HepG2 (cell line): ENCODE data around the gene NXN.

Experiments used
- POLR2A ChIP-seq, 2 experiments: IDR thresholded peaks; 2 replicates each; pipeline ENCODE4 v1.6.1; 2011; ENCODE audit warnings: low read depth in 2 of 2, low read length in 2 of 2, mild to moderate bottlenecking in 1 of 2, moderate library complexity in 1 of 2; ENCODE audit not compliant: insufficient read depth in 1 of 2
- TF ChIP-seq, protein P1 (sequence below): sonication (generic); formaldehyde crosslinking; IDR thresholded peaks from 2 replicates; pipeline ENCODE4 v1.5.0; 2020; ENCODE audit warnings: mild to moderate bottlenecking, missing genetic modification reagents, moderate library complexity
- TF ChIP-seq, protein P2 (sequence below): sonication (generic); formaldehyde crosslinking; IDR thresholded peaks from 2 replicates; pipeline ENCODE4 v1.5.1; 2020; ENCODE audit warnings: mild to moderate bottlenecking, missing genetic modification reagents, borderline replicate concordance
- TF ChIP-seq, protein P3 (sequence below): sonication (generic); formaldehyde crosslinking; IDR thresholded peaks from 2 replicates; pipeline ENCODE4 v1.4.0; 2020; ENCODE audit warnings: low read depth, missing genetic modification reagents
- TF ChIP-seq, protein P4 (sequence below), 2 experiments: sonication (generic) in 1 of 2; formaldehyde crosslinking in 1 of 2; IDR thresholded peaks; 2 replicates each; pipeline versions ENCODE4 v1.5.1 to v1.6.1; 2011 to 2020; ENCODE audit warnings: borderline replicate concordance in 1 of 2, low read depth in 1 of 2, low read length in 1 of 2, mild to moderate bottlenecking in 1 of 2, missing genetic modification reagents in 1 of 2, moderate library complexity in 1 of 2
- TF ChIP-seq, protein P5 (sequence below): sonication (generic); formaldehyde crosslinking; IDR thresholded peaks from 2 replicates; pipeline ENCODE4 v1.4.0; 2020; ENCODE audit warnings: low read depth, mild to moderate bottlenecking, missing genetic modification reagents

GRCh38 chr17:1019451-1019850 lies 39.9 kb upstream of the NXN start:
- TF ChIP-seq, protein P1, sequence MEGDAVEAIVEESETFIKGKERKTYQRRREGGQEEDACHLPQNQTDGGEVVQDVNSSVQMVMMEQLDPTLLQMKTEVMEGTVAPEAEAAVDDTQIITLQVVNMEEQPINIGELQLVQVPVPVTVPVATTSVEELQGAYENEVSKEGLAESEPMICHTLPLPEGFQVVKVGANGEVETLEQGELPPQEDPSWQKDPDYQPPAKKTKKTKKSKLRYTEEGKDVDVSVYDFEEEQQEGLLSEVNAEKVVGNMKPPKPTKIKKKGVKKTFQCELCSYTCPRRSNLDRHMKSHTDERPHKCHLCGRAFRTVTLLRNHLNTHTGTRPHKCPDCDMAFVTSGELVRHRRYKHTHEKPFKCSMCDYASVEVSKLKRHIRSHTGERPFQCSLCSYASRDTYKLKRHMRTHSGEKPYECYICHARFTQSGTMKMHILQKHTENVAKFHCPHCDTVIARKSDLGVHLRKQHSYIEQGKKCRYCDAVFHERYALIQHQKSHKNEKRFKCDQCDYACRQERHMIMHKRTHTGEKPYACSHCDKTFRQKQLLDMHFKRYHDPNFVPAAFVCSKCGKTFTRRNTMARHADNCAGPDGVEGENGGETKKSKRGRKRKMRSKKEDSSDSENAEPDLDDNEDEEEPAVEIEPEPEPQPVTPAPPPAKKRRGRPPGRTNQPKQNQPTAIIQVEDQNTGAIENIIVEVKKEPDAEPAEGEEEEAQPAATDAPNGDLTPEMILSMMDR, result no peak
- TF ChIP-seq POLR2A (IDR thresholded peaks at IDR 0.05; ENCODE audit: insufficient read depth in 1 of 2, low read depth in 2 of 2, low read length in 2 of 2), result no peak
- TF ChIP-seq, protein P2, sequence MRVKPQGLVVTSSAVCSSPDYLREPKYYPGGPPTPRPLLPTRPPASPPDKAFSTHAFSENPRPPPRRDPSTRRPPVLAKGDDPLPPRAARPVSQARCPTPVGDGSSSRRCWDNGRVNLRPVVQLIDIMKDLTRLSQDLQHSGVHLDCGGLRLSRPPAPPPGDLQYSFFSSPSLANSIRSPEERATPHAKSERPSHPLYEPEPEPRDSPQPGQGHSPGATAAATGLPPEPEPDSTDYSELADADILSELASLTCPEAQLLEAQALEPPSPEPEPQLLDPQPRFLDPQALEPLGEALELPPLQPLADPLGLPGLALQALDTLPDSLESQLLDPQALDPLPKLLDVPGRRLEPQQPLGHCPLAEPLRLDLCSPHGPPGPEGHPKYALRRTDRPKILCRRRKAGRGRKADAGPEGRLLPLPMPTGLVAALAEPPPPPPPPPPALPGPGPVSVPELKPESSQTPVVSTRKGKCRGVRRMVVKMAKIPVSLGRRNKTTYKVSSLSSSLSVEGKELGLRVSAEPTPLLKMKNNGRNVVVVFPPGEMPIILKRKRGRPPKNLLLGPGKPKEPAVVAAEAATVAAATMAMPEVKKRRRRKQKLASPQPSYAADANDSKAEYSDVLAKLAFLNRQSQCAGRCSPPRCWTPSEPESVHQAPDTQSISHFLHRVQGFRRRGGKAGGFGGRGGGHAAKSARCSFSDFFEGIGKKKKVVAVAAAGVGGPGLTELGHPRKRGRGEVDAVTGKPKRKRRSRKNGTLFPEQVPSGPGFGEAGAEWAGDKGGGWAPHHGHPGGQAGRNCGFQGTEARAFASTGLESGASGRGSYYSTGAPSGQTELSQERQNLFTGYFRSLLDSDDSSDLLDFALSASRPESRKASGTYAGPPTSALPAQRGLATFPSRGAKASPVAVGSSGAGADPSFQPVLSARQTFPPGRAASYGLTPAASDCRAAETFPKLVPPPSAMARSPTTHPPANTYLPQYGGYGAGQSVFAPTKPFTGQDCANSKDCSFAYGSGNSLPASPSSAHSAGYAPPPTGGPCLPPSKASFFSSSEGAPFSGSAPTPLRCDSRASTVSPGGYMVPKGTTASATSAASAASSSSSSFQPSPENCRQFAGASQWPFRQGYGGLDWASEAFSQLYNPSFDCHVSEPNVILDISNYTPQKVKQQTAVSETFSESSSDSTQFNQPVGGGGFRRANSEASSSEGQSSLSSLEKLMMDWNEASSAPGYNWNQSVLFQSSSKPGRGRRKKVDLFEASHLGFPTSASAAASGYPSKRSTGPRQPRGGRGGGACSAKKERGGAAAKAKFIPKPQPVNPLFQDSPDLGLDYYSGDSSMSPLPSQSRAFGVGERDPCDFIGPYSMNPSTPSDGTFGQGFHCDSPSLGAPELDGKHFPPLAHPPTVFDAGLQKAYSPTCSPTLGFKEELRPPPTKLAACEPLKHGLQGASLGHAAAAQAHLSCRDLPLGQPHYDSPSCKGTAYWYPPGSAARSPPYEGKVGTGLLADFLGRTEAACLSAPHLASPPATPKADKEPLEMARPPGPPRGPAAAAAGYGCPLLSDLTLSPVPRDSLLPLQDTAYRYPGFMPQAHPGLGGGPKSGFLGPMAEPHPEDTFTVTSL (CRISPR knock-in tag), result no peak
- TF ChIP-seq, protein P3, sequence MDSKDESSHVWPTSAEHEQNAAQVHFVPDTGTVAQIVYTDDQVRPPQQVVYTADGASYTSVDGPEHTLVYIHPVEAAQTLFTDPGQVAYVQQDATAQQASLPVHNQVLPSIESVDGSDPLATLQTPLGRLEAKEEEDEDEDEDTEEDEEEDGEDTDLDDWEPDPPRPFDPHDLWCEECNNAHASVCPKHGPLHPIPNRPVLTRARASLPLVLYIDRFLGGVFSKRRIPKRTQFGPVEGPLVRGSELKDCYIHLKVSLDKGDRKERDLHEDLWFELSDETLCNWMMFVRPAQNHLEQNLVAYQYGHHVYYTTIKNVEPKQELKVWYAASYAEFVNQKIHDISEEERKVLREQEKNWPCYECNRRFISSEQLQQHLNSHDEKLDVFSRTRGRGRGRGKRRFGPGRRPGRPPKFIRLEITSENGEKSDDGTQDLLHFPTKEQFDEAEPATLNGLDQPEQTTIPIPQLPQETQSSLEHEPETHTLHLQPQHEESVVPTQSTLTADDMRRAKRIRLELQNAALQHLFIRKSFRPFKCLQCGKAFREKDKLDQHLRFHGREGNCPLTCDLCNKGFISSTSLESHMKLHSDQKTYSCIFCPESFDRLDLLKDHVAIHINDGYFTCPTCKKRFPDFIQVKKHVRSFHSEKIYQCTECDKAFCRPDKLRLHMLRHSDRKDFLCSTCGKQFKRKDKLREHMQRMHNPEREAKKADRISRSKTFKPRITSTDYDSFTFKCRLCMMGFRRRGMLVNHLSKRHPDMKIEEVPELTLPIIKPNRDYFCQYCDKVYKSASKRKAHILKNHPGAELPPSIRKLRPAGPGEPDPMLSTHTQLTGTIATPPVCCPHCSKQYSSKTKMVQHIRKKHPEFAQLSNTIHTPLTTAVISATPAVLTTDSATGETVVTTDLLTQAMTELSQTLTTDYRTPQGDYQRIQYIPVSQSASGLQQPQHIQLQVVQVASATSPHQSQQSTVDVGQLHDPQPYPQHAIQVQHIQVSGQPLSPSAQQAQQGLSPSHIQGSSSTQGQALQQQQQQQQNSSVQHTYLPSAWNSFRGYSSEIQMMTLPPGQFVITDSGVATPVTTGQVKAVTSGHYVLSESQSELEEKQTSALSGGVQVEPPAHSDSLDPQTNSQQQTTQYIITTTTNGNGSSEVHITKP (CRISPR knock-in tag), result no peak
- TF ChIP-seq, protein P4, sequence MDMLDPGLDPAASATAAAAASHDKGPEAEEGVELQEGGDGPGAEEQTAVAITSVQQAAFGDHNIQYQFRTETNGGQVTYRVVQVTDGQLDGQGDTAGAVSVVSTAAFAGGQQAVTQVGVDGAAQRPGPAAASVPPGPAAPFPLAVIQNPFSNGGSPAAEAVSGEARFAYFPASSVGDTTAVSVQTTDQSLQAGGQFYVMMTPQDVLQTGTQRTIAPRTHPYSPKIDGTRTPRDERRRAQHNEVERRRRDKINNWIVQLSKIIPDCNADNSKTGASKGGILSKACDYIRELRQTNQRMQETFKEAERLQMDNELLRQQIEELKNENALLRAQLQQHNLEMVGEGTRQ (IDR thresholded peaks at IDR 0.05; ENCODE audit: low read depth, low read length), result no peak
- TF ChIP-seq, protein P4 (CRISPR knock-in tag; IDR thresholded peaks at IDR 0.05; ENCODE audit: borderline replicate concordance), result no peak
- TF ChIP-seq, protein P5, sequence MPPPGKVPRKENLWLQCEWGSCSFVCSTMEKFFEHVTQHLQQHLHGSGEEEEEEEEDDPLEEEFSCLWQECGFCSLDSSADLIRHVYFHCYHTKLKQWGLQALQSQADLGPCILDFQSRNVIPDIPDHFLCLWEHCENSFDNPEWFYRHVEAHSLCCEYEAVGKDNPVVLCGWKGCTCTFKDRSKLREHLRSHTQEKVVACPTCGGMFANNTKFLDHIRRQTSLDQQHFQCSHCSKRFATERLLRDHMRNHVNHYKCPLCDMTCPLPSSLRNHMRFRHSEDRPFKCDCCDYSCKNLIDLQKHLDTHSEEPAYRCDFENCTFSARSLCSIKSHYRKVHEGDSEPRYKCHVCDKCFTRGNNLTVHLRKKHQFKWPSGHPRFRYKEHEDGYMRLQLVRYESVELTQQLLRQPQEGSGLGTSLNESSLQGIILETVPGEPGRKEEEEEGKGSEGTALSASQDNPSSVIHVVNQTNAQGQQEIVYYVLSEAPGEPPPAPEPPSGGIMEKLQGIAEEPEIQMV (CRISPR knock-in tag), result no peak
